ENCODE results near the gene ANXA4.

GRCh38 chr2:69715964-69716363 lies 26.0 kb upstream of the ANXA4 start:
- TF ChIP-seq, protein P1, sequence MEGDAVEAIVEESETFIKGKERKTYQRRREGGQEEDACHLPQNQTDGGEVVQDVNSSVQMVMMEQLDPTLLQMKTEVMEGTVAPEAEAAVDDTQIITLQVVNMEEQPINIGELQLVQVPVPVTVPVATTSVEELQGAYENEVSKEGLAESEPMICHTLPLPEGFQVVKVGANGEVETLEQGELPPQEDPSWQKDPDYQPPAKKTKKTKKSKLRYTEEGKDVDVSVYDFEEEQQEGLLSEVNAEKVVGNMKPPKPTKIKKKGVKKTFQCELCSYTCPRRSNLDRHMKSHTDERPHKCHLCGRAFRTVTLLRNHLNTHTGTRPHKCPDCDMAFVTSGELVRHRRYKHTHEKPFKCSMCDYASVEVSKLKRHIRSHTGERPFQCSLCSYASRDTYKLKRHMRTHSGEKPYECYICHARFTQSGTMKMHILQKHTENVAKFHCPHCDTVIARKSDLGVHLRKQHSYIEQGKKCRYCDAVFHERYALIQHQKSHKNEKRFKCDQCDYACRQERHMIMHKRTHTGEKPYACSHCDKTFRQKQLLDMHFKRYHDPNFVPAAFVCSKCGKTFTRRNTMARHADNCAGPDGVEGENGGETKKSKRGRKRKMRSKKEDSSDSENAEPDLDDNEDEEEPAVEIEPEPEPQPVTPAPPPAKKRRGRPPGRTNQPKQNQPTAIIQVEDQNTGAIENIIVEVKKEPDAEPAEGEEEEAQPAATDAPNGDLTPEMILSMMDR (IDR thresholded peaks at IDR 0.05): no peak
- TF ChIP-seq POLR2A (IDR thresholded peaks at IDR 0.05) (no peak), POLR2AphosphoS5 (IDR thresholded peaks at IDR 0.05) (no peak)
